ENCODE data around the gene FECH. TPM values are rescaled to one million over a fixed set of nuclear protein-coding genes. Genes with fewer than 3 reads are reported as not detected.

FECH gene
- total RNA-seq, 1 donor from 2014 or later, result 29.8 TPM

DNA sequence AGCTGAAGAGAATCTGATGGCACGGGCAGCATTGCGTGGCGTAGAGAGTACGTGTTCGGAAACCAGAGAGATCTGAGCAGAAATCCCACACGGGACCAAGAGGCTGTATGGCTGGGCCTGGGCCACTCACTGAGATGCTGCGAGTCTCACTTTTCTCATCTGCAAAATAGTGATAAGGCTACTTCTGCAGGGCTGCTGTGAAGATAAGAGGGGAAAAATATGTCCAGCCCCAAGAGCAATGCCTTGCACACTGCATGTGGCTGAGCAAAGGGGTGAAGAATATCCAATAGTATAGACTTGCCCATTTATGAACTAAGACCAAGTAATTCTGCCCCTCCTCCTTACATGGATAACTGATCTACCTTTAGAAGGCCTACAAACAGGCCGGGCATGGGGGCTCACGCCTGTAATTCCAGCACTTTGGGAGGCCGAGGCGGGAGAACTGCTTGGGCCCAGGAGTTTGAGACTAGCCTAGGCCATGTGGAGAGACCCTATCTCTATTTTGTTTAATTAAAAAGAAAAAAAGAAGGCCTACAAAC is 3.1 kb downstream of the FECH start:
- no peak for DNase-seq (ENCODE audit: low spot score in 2 of 2)
- no peak for FAIRE-seq

DNA sequence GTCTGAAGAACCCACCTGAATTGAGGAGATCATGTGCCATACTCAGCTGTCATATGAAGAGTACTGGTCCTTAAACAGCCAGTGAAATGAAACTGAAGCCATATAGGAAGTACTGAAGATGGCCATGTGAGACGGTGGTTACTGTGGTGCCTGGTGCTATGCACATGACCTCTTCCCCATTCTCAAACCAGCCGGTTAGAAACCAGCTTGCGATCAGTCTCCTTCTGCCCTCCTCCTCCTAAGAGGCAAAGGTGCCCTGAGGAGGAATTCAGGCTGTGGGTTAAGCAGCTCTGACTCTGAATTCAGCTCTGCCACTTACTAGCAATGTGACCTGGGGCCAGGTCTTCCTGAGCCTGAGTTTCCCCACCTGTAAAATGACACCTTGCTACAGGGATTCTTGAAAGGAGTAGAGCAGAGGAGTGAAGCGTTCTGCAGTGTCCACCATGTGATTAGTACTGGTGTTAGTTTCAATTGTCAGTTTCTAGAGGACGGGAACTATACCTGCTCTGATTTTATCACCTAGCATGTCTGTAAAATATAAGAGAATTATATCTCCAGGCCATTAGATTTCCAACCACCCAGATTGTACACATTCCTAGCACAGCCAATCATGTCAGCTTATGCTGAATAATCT is 5.1 kb downstream of the FECH start:
- FAIRE-seq, result no peak
- DNase-seq (ENCODE audit: low spot score in 2 of 2), result peak in 1 of 2 donors; percentile 23

DNA sequence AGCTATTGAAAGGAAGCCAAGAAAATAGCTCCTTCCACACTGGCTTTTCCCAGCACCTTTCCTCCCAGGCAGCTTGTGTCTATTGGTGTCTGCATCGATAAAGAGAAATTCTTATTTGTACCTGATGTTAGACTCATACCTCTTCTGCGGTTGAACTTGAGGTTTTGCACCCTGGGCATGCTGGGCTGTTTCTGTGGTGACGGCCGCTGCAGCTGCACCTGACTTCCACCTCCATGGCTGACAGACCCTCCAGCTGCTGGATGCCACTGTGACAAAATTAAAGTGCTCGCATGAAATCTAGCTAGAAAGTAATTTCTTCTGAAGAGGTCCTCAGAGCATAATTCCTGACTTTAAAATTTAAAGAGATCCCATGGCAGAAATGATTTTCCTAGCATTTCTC is 6.6 kb downstream of the FECH start:
- no peak for FAIRE-seq
- no peak for DNase-seq (ENCODE audit: low spot score in 2 of 2)

GRCh38 chr18:57576316-57576715 is 10.2 kb downstream of the FECH start:
- FAIRE-seq, result no peak
- no peak for DNase-seq (ENCODE audit: low spot score in 2 of 2)

DNA sequence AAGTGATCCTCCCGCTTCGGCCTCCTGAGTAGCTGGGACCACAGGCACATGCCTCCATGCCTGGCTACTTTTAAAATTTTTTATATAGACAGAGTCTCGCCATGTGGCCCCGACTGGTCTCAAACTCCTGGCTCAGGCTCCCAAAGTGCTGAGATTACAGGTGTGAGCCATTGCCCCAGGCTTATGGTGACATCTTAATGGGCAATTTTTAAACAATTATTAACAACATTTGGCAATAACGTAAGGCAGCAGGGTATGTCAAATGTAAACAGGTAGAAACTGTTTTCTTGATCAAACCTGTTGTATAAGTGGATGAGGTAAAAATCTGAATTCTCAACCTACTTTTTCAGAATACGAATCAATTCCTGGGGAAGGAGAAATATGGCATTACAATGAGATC is 11.0 kb downstream of the FECH start:
- FAIRE-seq, result no peak
- no peak for DNase-seq (ENCODE audit: low spot score in 2 of 2)

DNA sequence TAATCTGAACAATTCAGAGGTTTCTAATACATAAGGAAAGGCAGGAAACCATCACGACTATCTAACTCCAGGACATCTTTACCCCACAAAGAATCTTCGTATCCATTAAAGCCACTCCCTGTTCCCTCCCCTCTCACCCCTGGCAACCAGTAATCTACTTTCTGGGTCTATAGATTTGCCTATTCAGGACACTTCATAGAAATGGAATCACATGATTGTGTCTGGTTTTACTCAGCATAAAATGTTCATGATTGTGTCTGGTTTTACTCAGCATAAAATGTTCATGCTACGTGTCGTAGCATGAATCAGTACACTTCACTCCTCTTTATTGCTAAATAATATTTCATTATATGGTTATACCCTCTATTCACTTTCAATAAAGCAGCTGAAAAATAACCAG is 11.6 kb downstream of the FECH start:
- no peak for FAIRE-seq
- DNase-seq (ENCODE audit: low spot score in 2 of 2), result no peak

GRCh38 chr18:57570162-57570561 is 16.3 kb downstream of the FECH start:
- DNase-seq (ENCODE audit: low spot score in 2 of 2) (no peak), FAIRE-seq (no peak)

DNA sequence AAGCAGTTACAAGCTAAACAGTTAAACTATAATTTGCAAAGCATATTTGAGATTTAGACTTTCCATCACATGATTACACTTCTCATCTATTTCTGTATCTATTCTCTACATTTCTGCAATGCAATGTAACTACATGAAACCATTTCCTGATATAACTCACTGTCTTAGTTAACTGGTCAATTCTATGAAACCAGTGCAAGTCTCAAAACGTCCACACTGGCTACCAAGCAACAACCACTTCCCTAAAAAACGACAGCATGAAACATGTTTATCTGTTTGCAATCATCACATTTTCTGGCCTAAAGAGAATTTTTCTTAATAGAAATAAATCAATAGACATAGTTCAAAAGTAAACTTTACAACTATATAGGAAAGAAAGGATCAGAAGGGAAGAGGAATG is 17.4 kb downstream of the FECH start:
- no peak for FAIRE-seq
- no peak for DNase-seq (ENCODE audit: low spot score in 2 of 2)

DNA sequence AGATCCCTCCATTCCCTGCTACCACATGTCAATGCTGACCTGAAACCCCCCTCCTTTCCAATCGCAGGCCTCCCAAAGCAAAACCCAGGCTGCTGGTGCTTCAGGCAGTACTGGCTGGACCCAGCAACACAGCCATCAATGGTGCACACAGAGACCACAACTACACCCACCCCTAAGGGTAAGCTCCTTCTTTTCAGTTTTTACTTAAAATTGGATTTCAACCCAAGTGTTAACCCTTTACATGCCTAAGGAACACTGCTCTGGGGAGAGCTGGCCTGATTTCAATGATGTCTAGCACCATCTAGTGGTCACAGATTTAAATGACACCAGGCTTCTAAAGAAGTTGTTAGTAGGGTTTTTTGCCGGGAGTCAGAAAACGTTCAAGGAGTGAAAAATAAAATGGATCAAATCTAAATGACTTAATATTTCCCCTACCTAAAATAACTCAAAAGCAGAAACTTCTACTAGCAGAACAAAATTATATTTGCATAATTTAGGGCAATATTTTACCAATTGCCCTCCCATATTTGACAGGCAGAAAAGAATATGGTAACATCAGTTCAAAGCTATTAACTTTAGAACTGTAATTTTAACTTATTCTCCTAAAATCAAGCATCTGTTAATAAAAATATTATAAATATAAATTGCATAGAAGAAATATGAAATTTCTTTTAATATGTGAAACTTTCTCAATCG is 24.6 kb downstream of the FECH start:
- DNase-seq (ENCODE audit: low spot score in 2 of 2) (peak; percentile 24 to 47), FAIRE-seq (peak; percentile 81)

GRCh38 chr18:57561261-57561660 is 25.2 kb downstream of the FECH start:
- no peak for DNase-seq (ENCODE audit: low spot score in 2 of 2)
- no peak for FAIRE-seq

DNA sequence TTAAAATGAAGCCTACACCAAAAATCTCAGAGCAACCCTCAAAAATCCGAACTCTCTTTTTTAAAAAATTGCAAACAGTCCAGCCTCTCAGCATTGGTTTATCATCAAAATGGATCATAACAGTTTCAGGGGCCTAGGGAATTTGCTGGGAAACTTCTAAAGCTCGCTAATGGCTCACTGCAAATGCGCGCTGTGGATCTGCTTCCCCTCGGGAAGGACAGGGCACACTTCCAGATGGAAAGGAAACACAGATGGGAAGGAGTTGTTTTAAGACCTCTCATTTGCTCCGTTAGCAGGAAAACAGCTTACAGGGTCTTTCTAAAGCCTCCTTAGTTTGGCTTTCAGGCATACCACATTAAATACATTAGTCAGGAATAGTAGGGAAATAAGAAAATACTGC is 27.2 kb downstream of the FECH start:
- DNase-seq (ENCODE audit: low spot score in 2 of 2) (no peak), FAIRE-seq (no peak)

DNA sequence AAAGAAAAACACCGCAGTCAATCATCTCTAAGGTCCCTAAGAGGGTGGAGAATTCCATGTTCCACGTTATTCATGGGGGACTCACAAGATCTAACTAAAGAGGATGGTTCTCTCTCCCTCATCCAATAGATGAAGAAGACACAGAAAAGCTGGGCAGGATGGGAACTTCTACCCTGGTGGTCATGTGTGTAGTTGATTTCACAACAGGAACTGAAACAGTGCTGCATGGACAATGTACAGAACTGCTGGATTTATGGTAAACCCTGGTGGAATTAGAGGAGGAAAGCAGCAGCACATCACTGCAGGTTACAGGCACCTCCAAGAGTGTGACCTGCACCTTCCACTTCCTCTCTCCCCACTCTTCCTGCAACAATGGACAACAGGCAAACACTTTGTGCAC is 31.4 kb downstream of the FECH start:
- DNase-seq (ENCODE audit: low spot score in 2 of 2), result no peak
- no peak for FAIRE-seq

GRCh38 chr18:57550510-57550909 is 36.0 kb downstream of the FECH start:
- DNase-seq (ENCODE audit: low spot score in 2 of 2) (no peak), FAIRE-seq (no peak)

GRCh38 chr18:57547260-57547659 is 39.2 kb downstream of the FECH start:
- FAIRE-seq (no peak), DNase-seq (ENCODE audit: low spot score in 2 of 2) (no peak)

DNA sequence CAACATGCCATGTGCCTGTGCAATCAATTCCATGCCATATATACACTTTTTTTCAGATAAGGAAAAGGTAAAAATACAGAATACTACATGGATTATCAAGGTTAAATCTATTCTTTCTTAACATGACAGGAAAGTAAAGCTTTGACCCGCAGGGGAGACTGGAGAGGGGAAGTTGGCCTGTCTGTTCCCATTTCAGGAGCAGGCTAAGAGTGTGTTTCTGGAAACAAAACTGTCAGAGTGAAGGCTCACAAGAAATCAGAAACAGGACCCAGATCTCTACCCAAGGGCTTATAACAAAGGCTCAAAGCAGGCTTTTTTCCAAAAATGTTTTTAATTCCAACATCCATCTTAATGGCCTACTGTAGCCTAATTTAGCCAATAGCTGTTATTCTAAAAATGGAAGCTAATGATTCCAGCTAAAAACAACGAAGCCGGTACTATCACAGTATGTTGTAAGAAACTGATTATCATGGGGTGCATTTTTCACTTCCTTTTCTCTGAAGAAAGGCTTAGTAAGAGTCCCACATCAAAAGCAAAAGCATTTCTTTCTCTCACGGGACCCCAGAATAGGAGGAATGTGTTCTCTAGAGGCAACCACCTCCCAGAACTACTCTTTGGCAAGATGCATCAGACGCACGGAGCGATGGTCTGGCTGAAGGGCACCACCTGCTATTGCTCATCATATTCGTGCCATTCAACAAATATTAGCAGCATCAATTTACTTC is 41.4 kb downstream of the FECH start:
- FAIRE-seq (no peak), DNase-seq (ENCODE audit: low spot score in 2 of 2) (no peak)

- no peak for DNase-seq (ENCODE audit: low spot score in 2 of 2)
- no peak for FAIRE-seq
Observed at GRCh38 chr18:57543560-57543959, 42.9 kb downstream of the FECH start.

GRCh38 chr18:57542812-57543427 is 43.6 kb downstream of the FECH start:
- no peak for FAIRE-seq
- no peak for DNase-seq (ENCODE audit: low spot score in 2 of 2)

DNA sequence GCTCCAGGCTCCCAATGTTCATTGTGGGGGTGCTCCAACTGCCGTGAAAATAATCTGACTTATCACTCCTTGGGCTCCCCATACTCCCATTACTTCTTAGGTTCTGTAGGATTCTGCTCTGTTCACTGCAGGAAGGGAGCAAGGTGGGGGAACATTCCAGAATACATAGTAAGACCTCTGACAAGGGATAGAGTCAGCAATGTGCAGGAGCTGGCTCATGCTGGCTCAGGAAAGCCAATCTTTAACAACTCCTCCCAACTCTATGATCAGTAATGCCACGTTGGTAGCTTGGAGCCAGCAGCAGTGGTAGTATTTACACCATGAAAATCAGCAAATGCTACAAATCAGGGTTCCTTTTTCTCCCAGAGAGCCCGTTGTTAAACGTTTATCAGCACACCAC is 44.4 kb downstream of the FECH start:
- FAIRE-seq (no peak), DNase-seq (ENCODE audit: low spot score in 2 of 2) (no peak)

GRCh38 chr18:57539702-57540101 is 46.8 kb downstream of the FECH start:
- no peak for FAIRE-seq
- DNase-seq (ENCODE audit: low spot score in 2 of 2), result no peak

DNA sequence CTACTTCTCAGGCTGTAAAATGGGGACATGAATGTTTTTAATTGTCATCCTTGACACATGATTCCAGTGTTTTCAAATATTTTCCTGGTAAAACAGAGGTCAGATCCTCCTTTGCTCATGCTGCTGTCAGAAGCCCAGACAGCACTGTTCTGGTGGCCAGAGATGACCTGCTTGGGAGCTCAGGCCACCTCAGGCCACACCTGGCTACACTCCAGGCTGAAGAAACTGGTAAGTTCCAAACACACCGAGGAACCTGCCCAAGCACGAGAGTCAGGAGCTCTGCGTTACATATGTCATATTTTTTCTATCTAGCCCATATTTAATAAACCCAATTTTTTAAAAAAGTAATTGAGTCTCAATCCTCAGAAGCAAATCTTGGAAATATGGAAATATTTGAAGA is 47.9 kb downstream of the FECH start:
- FAIRE-seq (no peak), DNase-seq (ENCODE audit: low spot score in 2 of 2) (no peak)

- no peak for FAIRE-seq
- DNase-seq (ENCODE audit: low spot score in 2 of 2), result no peak
Observed at GRCh38 chr18:57534511-57534909, 52.0 kb downstream of the FECH start.

Measured in frontal cortex (tissue), 4 donors.